NOMO-1 treated with dmso at 0.1 percent for 144 hours (cell line): ENCODE data around the gene MX1.

Experiments used
- DNase-seq: peaks from one replicate; lab custom pipeline; 2025; ENCODE audit not compliant: unreplicated experiment; lab: John Stamatoyannopoulos, UW

MX1 gene

DNA sequence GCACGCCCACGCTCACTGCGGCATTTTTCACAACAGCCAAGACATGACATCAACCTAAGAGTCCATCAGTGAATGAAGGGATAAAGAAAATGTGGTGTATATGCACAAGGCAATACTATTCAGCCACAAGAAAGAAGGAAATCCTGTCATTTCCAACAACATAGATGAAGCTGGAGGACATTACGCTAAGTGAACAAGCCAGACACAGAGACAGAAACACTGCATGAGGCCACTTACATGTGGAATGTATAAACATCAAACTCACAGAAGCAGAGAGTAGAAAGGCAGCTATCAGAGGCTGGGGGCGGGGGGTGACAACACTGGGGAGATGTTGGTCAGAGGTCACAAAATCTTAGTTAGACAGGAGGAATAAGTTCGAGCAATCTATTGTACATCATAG, 61.0 kb downstream of the MX1 start:
- no peak for DNase-seq

- no peak for DNase-seq
Observed at GRCh38 chr21:41488080-41488479, 62.0 kb downstream of the MX1 start.

- DNase-seq, result no peak
Observed at GRCh38 chr21:41489329-41489728, 63.3 kb downstream of the MX1 start.

DNA sequence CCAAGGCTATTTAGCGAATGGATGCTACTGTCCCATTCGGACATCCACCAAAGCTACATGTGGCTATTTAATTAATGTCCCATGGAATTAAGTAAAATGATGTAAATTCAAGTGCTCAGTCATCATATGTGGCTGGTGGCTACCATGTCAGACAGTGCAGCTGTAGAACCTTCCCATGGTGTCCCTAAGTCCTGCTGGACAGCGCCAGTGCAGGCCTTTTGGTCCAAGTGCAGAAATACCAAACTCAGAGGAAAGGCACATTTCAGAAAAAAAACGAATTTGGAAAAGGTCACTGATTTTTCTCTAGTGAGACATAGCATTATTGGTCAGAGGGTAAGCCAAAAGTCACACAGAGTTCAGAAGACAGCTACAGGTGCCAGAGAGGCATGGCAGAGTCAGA, 64.3 kb downstream of the MX1 start:
- no peak for DNase-seq

DNA sequence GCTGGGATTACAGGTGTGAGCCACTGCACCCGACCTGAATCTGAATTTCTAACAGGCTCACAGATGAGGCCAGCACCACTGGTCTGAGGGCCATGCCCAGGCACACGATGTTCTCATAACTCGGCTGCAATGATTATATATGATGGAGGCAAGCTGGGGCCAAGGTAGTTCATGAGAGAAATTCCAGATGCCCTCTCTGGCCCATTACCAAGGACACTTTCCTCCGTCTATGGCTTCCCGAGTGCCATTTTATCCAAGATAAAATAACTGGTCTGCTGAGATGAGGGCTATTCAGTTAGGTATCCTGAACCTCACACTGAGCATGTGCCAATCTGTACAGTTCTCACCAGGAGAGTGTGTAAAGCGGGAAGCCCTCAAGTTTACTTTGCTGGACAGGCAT, 65.4 kb downstream of the MX1 start:
- no peak for DNase-seq

GRCh38 chr21:41494242-41494641, 68.2 kb downstream of the MX1 start:
- no peak for DNase-seq

DNA sequence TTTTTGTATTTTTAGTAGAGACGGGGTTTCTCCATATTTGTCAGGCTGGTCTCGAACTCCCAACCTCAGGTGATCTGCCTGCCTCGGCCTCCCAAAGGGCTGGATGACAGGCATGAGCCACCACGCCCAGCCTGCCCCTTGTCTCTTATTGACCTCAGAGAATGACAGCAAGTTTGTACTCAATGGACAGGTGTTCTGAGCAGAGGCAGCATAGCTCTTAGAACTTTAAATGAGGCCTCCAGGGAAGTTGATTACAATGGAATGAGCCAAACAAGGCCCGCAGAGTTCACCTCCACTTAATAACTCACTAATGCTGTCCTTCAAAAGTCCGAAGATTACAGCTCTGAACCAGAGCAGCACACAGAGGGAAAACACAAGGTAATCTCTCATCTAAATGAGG, 71.0 kb downstream of the MX1 start:
- DNase-seq, result no peak

DNA sequence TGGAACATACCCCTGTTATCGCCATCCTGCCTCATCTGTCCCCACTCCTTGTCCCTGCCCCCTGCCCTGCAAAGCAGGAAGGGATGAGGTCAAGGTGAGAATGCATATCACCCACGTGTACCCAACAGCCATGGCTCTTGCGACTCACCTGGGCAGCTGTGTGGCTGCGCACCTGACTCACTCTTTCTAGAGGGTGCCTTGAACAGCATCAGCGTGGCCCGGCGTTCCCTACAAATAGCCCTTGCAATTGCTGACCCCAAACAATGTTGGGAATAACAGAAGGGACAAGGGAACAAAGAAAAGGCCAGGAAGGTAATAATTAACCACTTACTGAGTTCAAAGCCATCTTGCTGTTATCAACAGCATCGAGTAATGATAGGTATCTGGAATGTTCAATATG, 71.7 kb downstream of the MX1 start:
- no peak for DNase-seq

GRCh38 chr21:41499920-41500319, 73.9 kb downstream of the MX1 start:
- DNase-seq, result no peak

DNA sequence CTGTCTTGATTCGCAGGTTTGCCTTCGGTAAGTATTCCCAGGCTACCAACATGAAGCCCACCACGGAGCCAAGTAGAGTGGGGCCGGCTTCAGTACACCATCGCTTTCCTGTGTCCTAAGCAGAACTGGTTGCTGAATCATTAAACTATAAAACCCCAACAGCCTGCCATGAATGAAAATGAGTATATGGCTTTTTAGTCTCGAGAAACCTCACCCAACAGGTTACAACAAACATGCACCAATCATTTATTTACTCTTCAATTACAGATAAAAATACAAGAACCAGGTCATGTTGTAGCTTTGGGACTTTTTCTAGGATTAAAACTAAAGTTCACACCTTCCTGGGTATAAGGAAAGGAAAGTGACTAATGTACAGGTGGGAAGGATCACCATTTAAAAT, 74.3 kb downstream of the MX1 start:
- no peak for DNase-seq

DNA sequence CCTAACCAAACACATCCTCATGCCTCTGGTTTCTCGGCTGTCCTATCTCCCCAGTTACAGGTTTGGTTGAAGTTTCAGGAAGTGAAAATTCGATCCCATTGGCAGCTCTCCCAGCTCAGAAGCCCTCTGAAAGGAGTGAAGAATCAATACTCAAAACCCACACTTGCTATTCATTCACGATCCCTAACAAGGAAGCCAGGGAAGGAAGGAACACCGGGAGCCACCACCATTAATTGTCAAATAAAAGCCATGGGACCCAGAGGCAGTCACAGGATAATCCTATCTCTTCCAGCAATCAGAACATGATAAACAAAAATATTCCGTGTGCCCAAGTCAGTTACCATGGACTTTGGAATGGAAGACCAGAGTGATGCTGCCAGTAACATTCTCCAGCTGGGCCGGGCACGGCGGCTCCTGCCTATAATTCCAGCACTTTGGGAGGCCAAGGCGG, 74.9 kb downstream of the MX1 start:
- no peak for DNase-seq

DNA sequence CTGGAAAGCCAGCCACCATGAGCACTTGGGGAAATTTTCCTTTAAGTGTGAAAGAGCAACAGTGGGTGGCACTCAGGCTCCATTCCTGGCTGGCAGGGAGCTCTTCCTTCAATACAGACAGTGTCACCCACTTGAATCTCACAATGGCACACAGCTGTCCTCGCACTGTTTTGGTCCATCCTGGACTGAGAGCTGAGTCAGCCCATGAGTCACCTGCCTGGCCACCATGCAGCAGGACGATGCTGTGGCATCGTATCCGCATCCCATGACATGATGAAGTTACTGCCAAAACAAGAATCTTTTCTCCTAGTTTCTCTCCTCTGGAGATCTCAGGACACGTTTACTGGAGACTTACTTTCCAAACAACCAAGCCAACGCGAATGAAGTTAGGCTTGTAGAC, 75.9 kb downstream of the MX1 start:
- DNase-seq, result no peak

- no peak for DNase-seq
Observed at GRCh38 chr21:41503331-41503730, 77.3 kb downstream of the MX1 start.

DNA sequence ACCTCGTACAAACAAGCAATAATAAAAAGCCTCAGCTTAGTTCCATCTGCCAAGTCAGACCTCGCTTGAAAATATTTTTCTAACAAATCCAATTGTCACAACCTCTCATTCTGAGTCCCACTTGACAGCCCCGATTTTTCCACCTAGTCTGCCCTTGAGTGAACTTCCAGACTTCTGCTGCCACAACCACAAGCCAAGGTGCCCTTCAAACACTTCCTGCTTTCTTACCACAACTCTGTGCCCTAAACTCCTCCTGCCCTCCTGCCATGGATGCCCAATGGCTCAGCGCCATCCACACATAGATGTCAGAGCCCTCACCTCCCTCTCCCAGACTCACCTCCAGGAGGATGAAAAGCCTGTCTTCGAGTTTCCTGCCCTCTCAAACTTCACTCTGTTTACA, 78.0 kb downstream of the MX1 start:
- no peak for DNase-seq

DNA sequence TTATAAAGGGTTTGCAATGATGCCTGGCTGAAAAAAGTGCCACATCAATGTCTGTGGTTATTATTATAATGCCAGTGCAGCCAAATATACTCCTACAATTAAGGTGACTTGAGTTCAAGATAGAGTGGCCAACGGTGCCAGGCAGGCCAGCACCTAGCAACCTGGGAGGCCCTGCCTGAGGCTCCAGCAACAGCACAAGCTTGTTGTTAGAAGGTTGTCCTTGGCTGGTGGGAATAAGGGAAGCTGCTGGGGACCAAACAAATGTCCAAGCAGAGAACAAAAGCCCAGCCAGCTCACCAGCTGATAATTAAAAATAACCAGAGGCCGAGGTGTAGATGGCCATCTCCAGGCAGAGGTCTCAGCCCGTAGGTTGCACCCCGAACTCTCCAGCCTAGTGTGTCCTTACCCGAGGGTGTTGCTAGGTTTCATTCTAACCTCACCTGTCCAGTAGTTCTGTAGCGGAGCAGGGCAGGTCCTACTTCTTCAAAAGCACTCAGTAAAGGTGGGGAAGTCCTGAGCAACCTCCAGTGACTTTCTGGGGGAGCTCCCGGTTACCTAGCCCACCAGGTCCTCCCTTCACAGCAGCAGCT, 80.1 kb downstream of the MX1 start:
- DNase-seq, result no peak

GRCh38 chr21:41506611-41507520, 80.8 kb downstream of the MX1 start:
- no peak for DNase-seq

DNA sequence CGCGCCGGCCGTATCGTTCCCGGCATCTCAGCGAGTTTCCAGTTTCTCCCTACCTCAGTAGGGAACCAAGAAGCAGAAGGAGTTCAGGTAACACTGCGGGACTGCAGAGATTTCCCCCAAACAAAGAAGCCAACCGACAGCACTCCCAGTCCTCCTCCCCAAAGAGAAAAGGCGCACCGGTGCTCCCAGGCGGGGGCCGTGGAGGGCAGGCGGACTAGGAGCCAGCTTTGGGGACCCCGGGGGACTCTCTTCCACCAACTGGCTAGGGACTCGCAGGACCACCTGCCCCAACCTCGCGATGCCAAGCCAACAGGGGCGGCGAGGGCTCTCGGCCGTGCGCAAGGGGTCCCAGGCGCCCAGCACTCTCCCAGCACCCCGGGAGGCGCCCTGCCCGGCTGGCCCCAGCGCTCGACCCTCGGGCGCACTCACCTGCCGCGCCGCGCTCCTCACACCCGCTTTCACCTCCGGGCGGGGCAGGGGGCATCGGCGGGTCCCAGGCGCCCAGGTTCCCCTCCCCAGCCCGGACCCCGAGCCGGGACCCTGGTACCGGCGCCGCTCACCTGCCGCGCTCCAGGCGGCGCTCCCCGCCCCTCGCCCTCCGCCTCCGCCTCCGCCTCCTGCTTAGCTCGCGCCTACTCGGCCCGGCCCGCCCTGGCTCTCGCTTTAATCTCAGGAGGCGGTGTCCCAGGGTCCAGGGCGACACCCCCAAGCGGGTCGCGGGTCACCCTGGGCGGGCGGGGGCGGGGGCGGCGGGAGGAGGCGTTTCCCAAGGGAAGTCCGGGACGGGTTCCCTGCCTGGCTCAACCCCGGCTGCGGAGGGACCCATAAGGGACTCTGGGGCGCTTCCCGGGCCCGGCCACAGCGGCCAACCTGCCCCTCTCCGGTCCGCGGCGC, 81.7 kb downstream of the MX1 start, which contains the start of gene TMPRSS2:
Gene TMPRSS2, minus strand, starts transcription at position 638 of the 894 bp plus-strand sequence. CDS start 10,025 bp downstream, outside the sequence.
- no peak for DNase-seq

DNA sequence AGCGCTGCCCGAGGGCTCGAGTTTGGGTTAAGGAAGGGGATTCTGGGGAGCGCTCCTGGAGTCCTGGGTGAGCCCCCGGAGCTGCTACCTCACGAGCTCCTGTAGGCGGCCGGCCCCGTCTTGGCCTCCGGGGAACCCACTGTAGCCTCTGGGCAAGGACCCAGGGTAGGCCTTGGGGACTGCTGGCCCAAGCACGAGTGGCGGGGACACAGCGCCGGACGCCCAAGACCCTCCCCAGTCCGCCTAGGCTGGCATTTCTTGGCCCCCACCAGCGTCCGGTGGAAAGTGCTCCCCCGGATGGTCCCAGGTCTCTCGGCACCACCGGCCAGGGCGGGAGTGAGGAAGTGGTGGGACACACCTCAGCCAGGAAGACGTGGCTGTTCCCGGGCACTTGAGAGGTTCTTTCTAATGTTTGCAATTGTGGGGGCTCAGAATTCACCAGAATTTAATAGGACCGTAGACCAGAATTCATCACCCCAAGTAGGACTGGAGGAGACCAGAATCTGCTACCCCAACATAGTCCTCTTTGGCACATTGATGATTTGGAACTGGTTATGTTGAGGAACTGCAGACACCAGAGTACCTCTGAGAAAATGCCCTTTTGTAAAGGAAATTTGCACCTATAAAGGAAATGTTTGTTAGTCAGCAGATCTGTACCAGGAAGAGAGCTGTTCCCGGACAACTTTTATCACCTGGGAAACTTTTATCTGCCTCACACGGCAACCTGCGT, 82.5 kb downstream of the MX1 start:
- no peak for DNase-seq
